Naive thymus-derived CD4-positive, alpha-beta T cell (primary cell): ENCODE measurements around the gene DNAH8. TPM values are rescaled to one million over a fixed set of nuclear protein-coding genes. Genes with fewer than 3 reads are reported as not detected.

Experiments used
- ATAC-seq: fragments of 150-1000 bp; cut with Tn5 transposase; 2 replicates; pipeline ENCODE4 v1.10.0; 2021; ENCODE audit warnings: mild to moderate bottlenecking, moderate library complexity
- CTCF ChIA-PET: fragments of 350-600 bp; sonication (Branson Sonifier 250); formaldehyde crosslinking; loops from one replicate; lab custom pipeline; 2021; ENCODE audit warnings: antibody characterized with exemption; lab: Charles Lee
- POLR2A ChIA-PET: fragments of 350-600 bp; sonication (Branson Sonifier 250); formaldehyde crosslinking; loops from one replicate; lab custom pipeline; 2021; ENCODE audit warnings: antibody characterized with exemption, inconsistent platforms; lab: Charles Lee
- DNase-seq, 9 donors: peaks; one replicate each; pipeline versions ENCODE4 v3.0.0 to v3.0.0-alpha.2; 2020 to 2022; ENCODE audit warnings: mixed read lengths in 1 of 9
- H3K27ac ChIP-seq: one replicate; pipeline ENCODE4 v1.7.0; 2013; ENCODE audit warnings: mild to moderate bottlenecking, low read depth, low read length, moderate library complexity
- H3K27me3 ChIP-seq, 2 donors: one replicate each; pipeline ENCODE4 v1.7.0; 2013; ENCODE audit warnings: low read length in 2 of 2, mild to moderate bottlenecking in 2 of 2, moderate library complexity in 2 of 2; ENCODE audit not compliant: control insufficient read depth in 2 of 2, insufficient read depth in 2 of 2
- H3K36me3 ChIP-seq, 3 experiments: 1 replicate in 2 of 3; 2 replicates in 1 of 3; pipeline ENCODE4 v1.7.0; 2013; ENCODE audit warnings: low read length in 3 of 3, mild to moderate bottlenecking in 3 of 3, moderate library complexity in 1 of 3; ENCODE audit not compliant: insufficient read depth in 3 of 3, control insufficient read depth in 2 of 3
- H3K4me1 ChIP-seq, 2 donors: one replicate each; pipeline ENCODE4 v1.7.0; 2013; ENCODE audit warnings: low read length in 2 of 2, mild to moderate bottlenecking in 2 of 2, moderate library complexity in 1 of 2; ENCODE audit not compliant: control insufficient read depth in 2 of 2, insufficient read depth in 2 of 2
- H3K4me3 ChIP-seq: 2 replicates; pipeline ENCODE4 v1.7.0; 2013; ENCODE audit warnings: mild to moderate bottlenecking, low read length
- H3K9me3 ChIP-seq, 3 experiments: 1 replicate in 2 of 3; 2 replicates in 1 of 3; pipeline ENCODE4 v1.7.0; 2013; ENCODE audit warnings: low read length in 3 of 3; ENCODE audit not compliant: control insufficient read depth in 2 of 3
- H3K27ac Mint-ChIP-seq, 9 donors: one replicate each; pipeline ENCODE4 v1.8.0; 2020 to 2022; ENCODE audit warnings: mixed read lengths in 9 of 9, mild to moderate bottlenecking in 8 of 9, moderate library complexity in 5 of 9, inconsistent platforms in 2 of 9
- H3K27me3 Mint-ChIP-seq, 5 donors: one replicate each; pipeline ENCODE4 v1.8.0; 2021 to 2022; ENCODE audit warnings: mixed read lengths in 5 of 5, mild to moderate bottlenecking in 1 of 5
- H3K36me3 Mint-ChIP-seq, 5 donors: one replicate each; pipeline ENCODE4 v1.8.0; 2020 to 2022; ENCODE audit warnings: mixed read lengths in 5 of 5, mild to moderate bottlenecking in 3 of 5, inconsistent platforms in 1 of 5
- H3K4me1 Mint-ChIP-seq, 7 donors: one replicate each; pipeline ENCODE4 v1.8.0; 2020 to 2022; ENCODE audit warnings: mixed read lengths in 7 of 7, mild to moderate bottlenecking in 3 of 7, inconsistent platforms in 1 of 7
- H3K4me3 Mint-ChIP-seq, 10 donors: one replicate each; pipeline ENCODE4 v1.8.0; 2020 to 2022; ENCODE audit warnings: mild to moderate bottlenecking in 10 of 10, mixed read lengths in 10 of 10, moderate library complexity in 6 of 10, inconsistent platforms in 2 of 10
- H3K9me3 Mint-ChIP-seq, 11 donors: one replicate each; pipeline ENCODE4 v1.8.0; 2020 to 2022; ENCODE audit warnings: mixed read lengths in 11 of 11, mild to moderate bottlenecking in 4 of 11, inconsistent platforms in 1 of 11, moderate library complexity in 1 of 11
- intact Hi-C, 2 donors: fragments of 100-400 bp; cut with micrococcal nuclease; formaldehyde crosslinking; loops; one replicate each; pipeline ENCODE4 v1.15.1; 2023
- polyA plus RNA-seq, 2 donors: library from polyadenylated mRNA; unstranded; fragments of 300-500 nt; fragmentation: Illumina TruSeq; gene quantifications; one replicate each; pipeline ENCODE4 v1.2.3, GENCODE V29; 2021
- total RNA-seq, 6 experiments: library from RNA in 5 of 6; stranded (reverse) in 5 of 6; gene quantifications; 1 replicate in 5 of 6; 2 replicates in 1 of 6; pipeline ENCODE4 v1.2.3 and lab custom pipeline; 2021 to 2026

Gene DNAH8
- total and polyA plus RNA-seq, 7 experiments from 2014 or later = 0.02 to 0.15 (median 0.05) TPM; not detected in 2

DNA sequence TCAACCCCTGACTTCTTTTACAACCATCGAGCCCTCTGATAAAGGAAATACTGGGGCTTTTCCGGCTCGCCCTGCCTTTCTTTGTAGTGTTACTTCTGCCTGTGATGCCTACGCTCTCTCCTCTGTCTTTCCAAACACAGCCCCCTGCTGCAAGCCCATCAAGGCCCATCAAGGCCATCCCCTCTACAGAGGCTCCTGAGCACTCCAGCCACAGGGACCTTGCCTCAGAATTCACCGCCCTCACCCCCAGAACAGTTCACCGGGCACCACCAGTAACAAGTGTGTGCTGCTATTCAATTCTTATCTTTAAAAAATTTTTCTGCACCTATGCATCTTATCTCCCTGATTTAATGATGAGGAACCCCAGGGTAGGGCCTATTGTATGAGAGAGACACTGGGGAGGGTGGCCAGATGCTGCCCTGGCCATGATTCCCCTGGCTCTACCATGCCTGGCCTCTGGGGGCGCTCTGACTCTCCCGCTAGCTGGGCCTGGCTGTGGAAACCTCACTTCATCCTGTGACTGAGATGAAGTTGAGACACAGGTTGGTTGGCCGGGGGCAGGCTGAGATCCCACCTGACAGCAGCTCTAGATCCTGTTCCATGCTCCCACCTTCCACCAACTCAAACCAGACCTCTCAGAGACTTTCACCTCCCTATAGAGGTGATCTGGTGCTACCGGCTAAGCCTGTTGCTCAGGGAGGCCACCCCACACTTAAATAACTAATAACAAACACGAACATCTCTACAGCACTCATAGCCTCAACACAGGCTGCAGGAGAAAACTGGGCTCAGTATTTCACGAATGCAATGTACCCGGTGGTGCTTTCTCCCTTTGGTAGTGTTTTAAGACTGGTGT is 314.3 kb downstream of the DNAH8 start:
- Mint-ChIP-seq H3K27me3 (peaks cover 28 to 59% (median 33%) of the 10 kb centered on the region in 5 donors), H3K4me1 (no peaks in the 10 kb centered on the region), H3K36me3 (no peaks in the 10 kb centered on the region), H3K4me3 (no peak overlapping the region), H3K27ac (no peak overlapping the region), H3K9me3 (peaks cover 0 to 4% (median 0%) of the 10 kb centered on the region in 11 donors)
- Histone ChIP-seq H3K4me3 (no peak overlapping the region), H3K27ac (no peak overlapping the region), H3K36me3 (no peaks in the 10 kb centered on the region), H3K4me1 (no peaks in the 10 kb centered on the region), H3K27me3 (no peaks in the 10 kb centered on the region), H3K9me3 (no peaks in the 10 kb centered on the region)
- ChIA-PET POLR2A (no interaction called here), CTCF (interaction anchor here (0.6 kb wide), 1 partner anchor 277 kb away, joined by 3 read pairs; no protein-coding TSS in a partner anchor)
- ATAC-seq = peak; percentile 67
- DNase-seq = peak in 3 of 9 donors; percentile 14 to 62 (median 31)
- intact Hi-C loops = loop anchor here in 1 of 2 donors (1.0 kb wide), 1 partner anchor 274 kb away; no protein-coding TSS in a partner anchor

DNA sequence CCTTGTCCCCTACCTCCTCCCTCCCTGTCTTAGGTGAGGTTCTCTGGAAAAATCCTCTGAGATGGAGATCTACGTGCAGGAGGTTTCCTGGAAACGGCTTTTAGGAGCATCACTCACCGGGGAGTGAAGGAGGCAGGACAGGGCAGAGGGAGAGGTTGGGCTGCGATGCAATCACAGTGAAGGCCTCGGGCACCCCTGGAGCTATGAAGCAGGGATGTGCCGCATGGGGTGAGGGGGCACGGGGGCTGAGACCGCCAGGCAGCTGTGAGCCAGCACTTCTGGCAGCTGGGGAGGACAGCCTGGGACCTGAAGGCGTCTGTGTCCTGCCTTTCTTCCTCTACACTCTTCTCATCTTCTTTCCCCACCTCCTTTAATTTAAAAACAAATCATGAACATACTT is 320.6 kb downstream of the DNAH8 start:
- Histone ChIP-seq H3K4me1 (no peaks in the 10 kb centered on the region), H3K4me3 (no peak overlapping the region), H3K27me3 (no peaks in the 10 kb centered on the region), H3K36me3 (no peaks in the 10 kb centered on the region), H3K27ac (no peak overlapping the region), H3K9me3 (no peaks in the 10 kb centered on the region)
- H3K4me3 Mint-ChIP-seq = no peak overlapping the region
- no peaks in the 10 kb centered on the region for H3K36me3 Mint-ChIP-seq
- no peak for DNase-seq
- intact Hi-C loops = no loop called here
- peaks cover 0 to 8% (median 0%) of the 10 kb centered on the region in 7 donors for H3K4me1 Mint-ChIP-seq
- CTCF ChIA-PET = no interaction called here
- ATAC-seq = no peak
- H3K27me3 Mint-ChIP-seq = peaks cover 37 to 60% (median 58%) of the 10 kb centered on the region in 5 donors
- peaks cover 0 to 7% (median 0%) of the 10 kb centered on the region in 11 donors for H3K9me3 Mint-ChIP-seq
- POLR2A ChIA-PET = no interaction called here
- no peak overlapping the region for H3K27ac Mint-ChIP-seq

- no peak overlapping the region for H3K4me3 Mint-ChIP-seq
- intact Hi-C loops = no loop called here
- CTCF ChIA-PET = no interaction called here
Observed at GRCh38 chr6:39037082-39037508, 322.0 kb downstream of the DNAH8 start.

GRCh38 chr6:39037707-39038106 is 322.6 kb downstream of the DNAH8 start:
- intact Hi-C loops = no loop called here
- ChIA-PET POLR2A (no interaction called here), CTCF (no interaction called here)
- no peaks in the 10 kb centered on the region for H3K36me3 ChIP-seq
- no peak overlapping the region for H3K27ac Mint-ChIP-seq
- H3K9me3 Mint-ChIP-seq = peaks cover 0 to 10% (median 0%) of the 10 kb centered on the region in 11 donors
- H3K36me3 Mint-ChIP-seq = no peaks in the 10 kb centered on the region
- peaks cover 0 to 8% (median 0%) of the 10 kb centered on the region in 7 donors for H3K4me1 Mint-ChIP-seq
- no peaks in the 10 kb centered on the region for H3K4me1 ChIP-seq
- H3K4me3 ChIP-seq = no peak overlapping the region
- DNase-seq (no peak), ATAC-seq (no peak)
- H3K27me3 Mint-ChIP-seq = peaks cover 37 to 63% (median 53%) of the 10 kb centered on the region in 5 donors
- H3K4me3 Mint-ChIP-seq = no peak overlapping the region
- H3K27me3 ChIP-seq = no peaks in the 10 kb centered on the region
- no peak overlapping the region for H3K27ac ChIP-seq
- no peaks in the 10 kb centered on the region for H3K9me3 ChIP-seq

More at GRCh38 chr6:39037082-39037508, 322.0 kb downstream of the DNAH8 start:
- Histone ChIP-seq H3K4me1 (no peaks in the 10 kb centered on the region), H3K4me3 (no peak overlapping the region), H3K9me3 (no peaks in the 10 kb centered on the region), H3K27ac (no peak overlapping the region), H3K27me3 (no peaks in the 10 kb centered on the region), H3K36me3 (no peaks in the 10 kb centered on the region)
- POLR2A ChIA-PET = no interaction called here
- peaks cover 0 to 8% (median 0%) of the 10 kb centered on the region in 7 donors for H3K4me1 Mint-ChIP-seq
- no peak overlapping the region for H3K27ac Mint-ChIP-seq
- H3K27me3 Mint-ChIP-seq = peaks cover 37 to 67% (median 56%) of the 10 kb centered on the region in 5 donors
- ATAC-seq (no peak), DNase-seq (no peak)
- H3K9me3 Mint-ChIP-seq = peaks cover 0 to 10% (median 0%) of the 10 kb centered on the region in 11 donors
- no peaks in the 10 kb centered on the region for H3K36me3 Mint-ChIP-seq

DNA sequence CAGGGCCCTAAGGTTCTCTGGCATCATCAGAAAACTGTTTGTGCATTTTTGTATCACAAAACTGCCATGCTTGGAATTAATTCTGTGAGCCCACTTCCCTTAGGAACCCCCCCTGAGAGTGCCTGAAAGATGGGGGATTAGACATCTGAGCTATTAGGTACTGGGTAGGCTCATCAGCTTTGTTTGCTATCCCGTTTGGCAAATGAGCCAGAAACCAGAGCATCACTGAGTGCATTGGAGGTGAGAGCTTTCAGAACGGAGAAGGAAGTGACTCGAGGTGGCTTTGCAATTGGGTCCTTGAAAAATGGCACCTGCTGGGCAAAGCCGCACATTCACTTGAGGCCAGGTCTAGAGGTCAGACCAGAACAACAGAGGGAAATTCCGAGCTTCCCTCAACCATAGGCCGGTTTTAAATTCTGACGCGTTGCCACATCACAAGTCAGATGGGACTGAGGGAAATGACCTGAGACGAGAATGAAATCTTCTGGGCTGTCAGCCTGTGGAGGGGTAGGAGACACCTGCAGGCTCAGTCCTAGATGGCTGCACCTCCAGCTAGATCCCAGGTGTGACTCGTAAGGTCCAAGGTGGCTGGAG is 325.1 kb downstream of the DNAH8 start:
- ChIA-PET CTCF (no interaction called here), POLR2A (no interaction called here)
- Histone ChIP-seq H3K4me1 (no peaks in the 10 kb centered on the region), H3K4me3 (no peak overlapping the region), H3K36me3 (no peaks in the 10 kb centered on the region), H3K27ac (no peak overlapping the region), H3K27me3 (no peaks in the 10 kb centered on the region), H3K9me3 (no peaks in the 10 kb centered on the region)
- H3K9me3 Mint-ChIP-seq = peaks cover 0 to 6% (median 0%) of the 10 kb centered on the region in 11 donors
- peaks cover 0 to 8% (median 0%) of the 10 kb centered on the region in 7 donors for H3K4me1 Mint-ChIP-seq
- no peak overlapping the region for H3K27ac Mint-ChIP-seq
- no peak for ATAC-seq
- no peak for DNase-seq
- H3K27me3 Mint-ChIP-seq = peaks cover 31 to 56% (median 44%) of the 10 kb centered on the region in 5 donors
- no peaks in the 10 kb centered on the region for H3K36me3 Mint-ChIP-seq
- intact Hi-C loops = no loop called here
- no peak overlapping the region for H3K4me3 Mint-ChIP-seq

- no peaks in the 10 kb centered on the region for H3K27me3 ChIP-seq
- H3K4me1 ChIP-seq = no peaks in the 10 kb centered on the region
- ChIA-PET POLR2A (no interaction called here), CTCF (no interaction called here)
- intact Hi-C loops = no loop called here
- H3K36me3 ChIP-seq = no peaks in the 10 kb centered on the region
- no peak for ATAC-seq
- H3K4me3 Mint-ChIP-seq = no peak overlapping the region
- H3K4me3 ChIP-seq = no peak overlapping the region
- no peaks in the 10 kb centered on the region for H3K36me3 Mint-ChIP-seq
- peaks cover 0 to 8% (median 0%) of the 10 kb centered on the region in 7 donors for H3K4me1 Mint-ChIP-seq
- H3K9me3 Mint-ChIP-seq = peaks cover 0 to 6% (median 0%) of the 10 kb centered on the region in 11 donors
- H3K27ac Mint-ChIP-seq = peak overlapping the region in 1 of 9 donors; percentile 62
- no peaks in the 10 kb centered on the region for H3K9me3 ChIP-seq
- no peak for DNase-seq
- H3K27ac ChIP-seq = no peak overlapping the region
- H3K27me3 Mint-ChIP-seq = peaks cover 23 to 56% (median 39%) of the 10 kb centered on the region in 5 donors
Observed at GRCh38 chr6:39041072-39041471, 326.0 kb downstream of the DNAH8 start.
